ENCODE data around the gene ARHGAP9. TPM values are rescaled to one million over a fixed set of nuclear protein-coding genes. Genes with fewer than 3 reads are reported as not detected.
"Not testable (repeated sequence)": the region's sequence is repeated elsewhere in the genome, so short reads cannot be mapped to it uniquely, and the experiment has no call there.

ARHGAP9 gene
- total and polyA plus RNA-seq, 2 of the 4 experiments (the other 2 are of a cell fraction): 0.18 to 0.79 TPM

- H3K27me3 ChIP-seq (ENCODE audit: control insufficient read depth, insufficient read depth, low read length); CTCF ChIA-PET; H3K27ac ChIP-seq (ENCODE audit: insufficient read depth, low read length); H2BK20ac ChIP-seq (ENCODE audit: low read depth, low read length); H4K91ac ChIP-seq (ENCODE audit: insufficient read depth, low read depth, low read length); BruUV-seq (replicated peaks); H4K5ac ChIP-seq (ENCODE audit: low read depth, low read length); H2BK120ac ChIP-seq (ENCODE audit: low read depth, low read length); H3K9me1 ChIP-seq (ENCODE audit: insufficient read depth, low read length); H3K56ac ChIP-seq (ENCODE audit: extremely low read depth, insufficient read depth, low read length); H3K9ac ChIP-seq (ENCODE audit: low read depth, low read length); POLR2A ChIA-PET (ENCODE audit: unreplicated experiment); in situ Hi-C loops (cut with MboI; ENCODE audit: low sequenced_read_pairs); H2AK9ac ChIP-seq (replicated peaks; ENCODE audit: low read depth, low read length, poor library complexity); H3K14ac ChIP-seq (replicated peaks; ENCODE audit: low read depth, low read length); H4K8ac ChIP-seq (ENCODE audit: low read depth in 2 of 2, low read length in 2 of 2); H3K9me3 ChIP-seq (ENCODE audit: control insufficient read depth, insufficient read depth, low read length); intact Hi-C loops (cut with micrococcal nuclease); H3K4me3 ChIP-seq (ENCODE audit: insufficient read depth, low read depth, low read length); H2AFZ ChIP-seq (replicated peaks; ENCODE audit: low read length, poor library complexity); H3K18ac ChIP-seq (ENCODE audit: low read depth, low read length); H3K4me1 ChIP-seq (ENCODE audit: control insufficient read depth, insufficient read depth, low read length); DNase-seq; H2BK5ac ChIP-seq (ENCODE audit: low read depth, low read length, poor library complexity, severe bottlenecking); dilution Hi-C loops (cut with HindIII; ENCODE audit: low sequenced_read_pairs, unreplicated experiment); H3K4me2 ChIP-seq (ENCODE audit: low read depth, low read length); ATAC-seq (ENCODE audit: low read depth); H3K23ac ChIP-seq (ENCODE audit: low read depth, low read length); H2BK15ac ChIP-seq (ENCODE audit: low read depth, low read length); H2AK5ac ChIP-seq (ENCODE audit: low read depth, low read length); H3K4ac ChIP-seq (ENCODE audit: low read depth, low read length): not testable (repeated sequence)
- Histone ChIP-seq H3K36me3 (ENCODE audit: control insufficient read depth, insufficient read depth, low read length) (peaks cover 65% of the 10 kb centered on the region), H4K20me1 (ENCODE audit: insufficient read depth, low read length) (peaks cover 33% of the 10 kb centered on the region), H3K79me1 (ENCODE audit: low read depth in 1 of 2, low read length in 2 of 2) (peaks cover 22 to 51% of the 10 kb centered on the region in 2 experiments; a peak in 3 of 4 replicates)
- no CpG with 5 or more reads among the region's 28 CpGs for WGBS, 2 experiments (ENCODE audit: extremely low coverage in 2 of 2, insufficient read length in 1 of 2)
These were observed 28.1 kb upstream of the ARHGAP9 start for GRCh38 chr12:57507796-57508195.

DNA sequence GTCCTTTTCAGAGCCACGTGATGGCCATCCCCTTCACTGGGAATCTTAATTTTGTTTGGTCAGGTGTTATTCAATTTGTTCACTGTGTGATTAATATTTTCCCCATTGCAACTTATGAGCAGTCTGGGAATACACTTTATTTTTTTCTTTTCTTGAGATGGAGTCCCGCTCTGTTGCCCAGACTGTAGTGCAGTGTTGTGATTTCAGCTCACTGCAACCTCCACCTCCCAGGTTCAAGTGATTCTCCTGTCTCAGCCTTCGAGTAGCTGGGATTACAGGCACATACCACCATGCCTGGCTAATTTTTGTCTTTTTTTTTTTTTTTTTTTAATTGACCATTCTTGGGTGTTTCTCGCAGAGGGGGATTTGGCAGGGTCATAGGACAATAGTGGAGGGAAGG lies 26.9 kb upstream of the ARHGAP9 start:
- BruUV-seq (replicated peaks); H2AK5ac ChIP-seq (ENCODE audit: low read depth, low read length); H3K27ac ChIP-seq (ENCODE audit: insufficient read depth, low read length); H3K14ac ChIP-seq (replicated peaks; ENCODE audit: low read depth, low read length); ATAC-seq (ENCODE audit: low read depth); H3K4me3 ChIP-seq (ENCODE audit: insufficient read depth, low read depth, low read length); H3K9ac ChIP-seq (ENCODE audit: low read depth, low read length); H2BK5ac ChIP-seq (ENCODE audit: low read depth, low read length, poor library complexity, severe bottlenecking); H3K4me2 ChIP-seq (ENCODE audit: low read depth, low read length); POLR2A ChIA-PET (ENCODE audit: unreplicated experiment); H2AK9ac ChIP-seq (replicated peaks; ENCODE audit: low read depth, low read length, poor library complexity); H3K18ac ChIP-seq (ENCODE audit: low read depth, low read length); H3K4ac ChIP-seq (ENCODE audit: low read depth, low read length); H3K56ac ChIP-seq (ENCODE audit: extremely low read depth, insufficient read depth, low read length); in situ Hi-C loops (cut with MboI; ENCODE audit: low sequenced_read_pairs); H4K91ac ChIP-seq (ENCODE audit: insufficient read depth, low read depth, low read length); H3K23ac ChIP-seq (ENCODE audit: low read depth, low read length); H2BK15ac ChIP-seq (ENCODE audit: low read depth, low read length); H3K4me1 ChIP-seq (ENCODE audit: control insufficient read depth, insufficient read depth, low read length); H2BK20ac ChIP-seq (ENCODE audit: low read depth, low read length); H4K5ac ChIP-seq (ENCODE audit: low read depth, low read length); H2AFZ ChIP-seq (replicated peaks; ENCODE audit: low read length, poor library complexity); H3K9me1 ChIP-seq (ENCODE audit: insufficient read depth, low read length); dilution Hi-C loops (cut with HindIII; ENCODE audit: low sequenced_read_pairs, unreplicated experiment); H3K9me3 ChIP-seq (ENCODE audit: control insufficient read depth, insufficient read depth, low read length); H3K27me3 ChIP-seq (ENCODE audit: control insufficient read depth, insufficient read depth, low read length); DNase-seq; H2BK120ac ChIP-seq (ENCODE audit: low read depth, low read length); CTCF ChIA-PET; intact Hi-C loops (cut with micrococcal nuclease); H4K8ac ChIP-seq (ENCODE audit: low read depth in 2 of 2, low read length in 2 of 2): not testable (repeated sequence)
- H4K20me1 ChIP-seq (ENCODE audit: insufficient read depth, low read length): peaks cover 23% of the 10 kb centered on the region
- peaks cover 61% of the 10 kb centered on the region for H3K36me3 ChIP-seq (ENCODE audit: control insufficient read depth, insufficient read depth, low read length)
- H3K79me1 ChIP-seq (ENCODE audit: low read depth in 1 of 2, low read length in 2 of 2): peaks cover 15 to 46% of the 10 kb centered on the region in 2 experiments
- no CpG with 5 or more reads among the region's 4 CpGs for WGBS, 2 experiments (ENCODE audit: extremely low coverage in 2 of 2, insufficient read length in 1 of 2)
